ENCODE measurements around the gene STAG2. TPM values are rescaled to one million over a fixed set of nuclear protein-coding genes. Genes with fewer than 3 reads are reported as not detected.

STAG2 gene
- total and polyA plus RNA-seq, 2 experiments from 2014 or later: 68.8 to 92.8 TPM

DNA sequence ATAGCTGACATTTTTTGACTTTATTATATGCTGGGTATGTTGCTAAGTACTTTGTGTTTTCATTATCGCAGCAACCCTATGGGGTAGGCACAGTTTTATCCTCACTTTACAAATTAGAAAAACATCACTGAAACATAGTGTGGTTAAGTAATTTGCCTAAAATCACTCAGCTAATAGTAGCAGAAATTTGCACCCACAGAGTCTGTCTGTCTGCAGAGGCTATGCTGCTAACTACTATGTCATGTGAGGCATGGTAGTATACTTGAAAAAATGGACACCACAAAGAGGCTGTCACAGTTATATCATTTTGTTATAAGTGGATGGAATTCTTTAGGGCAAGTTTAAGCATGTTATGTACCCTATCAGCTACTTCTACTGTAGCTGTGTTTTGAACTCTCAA lies 69.0 kb downstream of the STAG2 start (continued):
- TF ChIP-seq, protein P1, sequence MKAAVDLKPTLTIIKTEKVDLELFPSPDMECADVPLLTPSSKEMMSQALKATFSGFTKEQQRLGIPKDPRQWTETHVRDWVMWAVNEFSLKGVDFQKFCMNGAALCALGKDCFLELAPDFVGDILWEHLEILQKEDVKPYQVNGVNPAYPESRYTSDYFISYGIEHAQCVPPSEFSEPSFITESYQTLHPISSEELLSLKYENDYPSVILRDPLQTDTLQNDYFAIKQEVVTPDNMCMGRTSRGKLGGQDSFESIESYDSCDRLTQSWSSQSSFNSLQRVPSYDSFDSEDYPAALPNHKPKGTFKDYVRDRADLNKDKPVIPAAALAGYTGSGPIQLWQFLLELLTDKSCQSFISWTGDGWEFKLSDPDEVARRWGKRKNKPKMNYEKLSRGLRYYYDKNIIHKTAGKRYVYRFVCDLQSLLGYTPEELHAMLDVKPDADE (IDR thresholded peaks at IDR 0.05): no peak
- TF ChIP-seq, protein P2, sequence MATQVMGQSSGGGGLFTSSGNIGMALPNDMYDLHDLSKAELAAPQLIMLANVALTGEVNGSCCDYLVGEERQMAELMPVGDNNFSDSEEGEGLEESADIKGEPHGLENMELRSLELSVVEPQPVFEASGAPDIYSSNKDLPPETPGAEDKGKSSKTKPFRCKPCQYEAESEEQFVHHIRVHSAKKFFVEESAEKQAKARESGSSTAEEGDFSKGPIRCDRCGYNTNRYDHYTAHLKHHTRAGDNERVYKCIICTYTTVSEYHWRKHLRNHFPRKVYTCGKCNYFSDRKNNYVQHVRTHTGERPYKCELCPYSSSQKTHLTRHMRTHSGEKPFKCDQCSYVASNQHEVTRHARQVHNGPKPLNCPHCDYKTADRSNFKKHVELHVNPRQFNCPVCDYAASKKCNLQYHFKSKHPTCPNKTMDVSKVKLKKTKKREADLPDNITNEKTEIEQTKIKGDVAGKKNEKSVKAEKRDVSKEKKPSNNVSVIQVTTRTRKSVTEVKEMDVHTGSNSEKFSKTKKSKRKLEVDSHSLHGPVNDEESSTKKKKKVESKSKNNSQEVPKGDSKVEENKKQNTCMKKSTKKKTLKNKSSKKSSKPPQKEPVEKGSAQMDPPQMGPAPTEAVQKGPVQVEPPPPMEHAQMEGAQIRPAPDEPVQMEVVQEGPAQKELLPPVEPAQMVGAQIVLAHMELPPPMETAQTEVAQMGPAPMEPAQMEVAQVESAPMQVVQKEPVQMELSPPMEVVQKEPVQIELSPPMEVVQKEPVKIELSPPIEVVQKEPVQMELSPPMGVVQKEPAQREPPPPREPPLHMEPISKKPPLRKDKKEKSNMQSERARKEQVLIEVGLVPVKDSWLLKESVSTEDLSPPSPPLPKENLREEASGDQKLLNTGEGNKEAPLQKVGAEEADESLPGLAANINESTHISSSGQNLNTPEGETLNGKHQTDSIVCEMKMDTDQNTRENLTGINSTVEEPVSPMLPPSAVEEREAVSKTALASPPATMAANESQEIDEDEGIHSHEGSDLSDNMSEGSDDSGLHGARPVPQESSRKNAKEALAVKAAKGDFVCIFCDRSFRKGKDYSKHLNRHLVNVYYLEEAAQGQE (IDR thresholded peaks at IDR 0.05; ENCODE audit: unreplicated experiment): no peak
- TF ChIP-seq NANOG (IDR thresholded peaks at IDR 0.05; ENCODE audit: borderline replicate concordance) (no peak), EZH2 (IDR thresholded peaks at IDR 0.05; ENCODE audit: low read depth, unreplicated experiment) (no peak)

DNA sequence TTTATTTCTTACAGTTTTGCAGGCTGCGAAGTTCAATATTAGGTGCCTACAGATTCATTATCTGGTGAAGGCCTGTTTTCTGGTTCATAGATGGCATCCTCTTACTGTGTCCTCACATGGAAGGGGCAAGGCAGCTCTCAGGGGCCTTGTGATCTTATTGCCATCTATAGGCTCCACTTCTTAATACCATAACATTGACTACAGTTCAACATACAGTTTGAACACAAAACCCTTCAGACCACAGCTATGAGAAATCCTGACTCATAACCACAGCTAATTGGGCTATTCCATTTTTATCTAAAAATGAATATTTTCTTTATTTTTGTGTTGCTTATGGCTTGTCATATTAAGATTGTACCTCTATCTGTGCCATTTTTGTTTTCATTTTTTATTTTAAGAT lies 72.3 kb downstream of the STAG2 start:
- H3K4me3 ChIP-seq: no peak overlapping the region
- DNase-seq (ENCODE audit: low spot score) (no peak), ATAC-seq (no peak)
- H4K20me1 ChIP-seq (replicated peaks; ENCODE audit: insufficient read depth): peaks cover 6% of the 10 kb centered on the region; the same call in 1 of the 2 replicates
- no peak overlapping the region for H3K27ac ChIP-seq (ENCODE audit: low read depth)
- no peak overlapping the region for H3K4me2 ChIP-seq
- Mint-ChIP-seq H3K9me3 (no peaks in the 10 kb centered on the region), H3K4me3 (no peak overlapping the region), H3K27ac (no peak overlapping the region), H3K4me1 (no peaks in the 10 kb centered on the region), H3K27me3 (ENCODE audit: insufficient read depth, low read depth, poor library complexity) (no peaks in the 10 kb centered on the region), H3K36me3 (ENCODE audit: low read depth) (peaks cover 20% of the 10 kb centered on the region; the same call in 2 of the 3 replicates)
- no peaks in the 10 kb centered on the region for H3F3A ChIP-seq (replicated peaks; ENCODE audit: low read depth)
- H3K9me2 ChIP-seq (ENCODE audit: insufficient read depth): no peaks in the 10 kb centered on the region
- no peaks in the 10 kb centered on the region for H3K4me1 ChIP-seq (ENCODE audit: insufficient read depth)
- H3K79me2 ChIP-seq (replicated peaks; ENCODE audit: insufficient read depth): peaks cover 13% of the 10 kb centered on the region; the same call in 1 of the 2 replicates
- H3K36me3 ChIP-seq (ENCODE audit: insufficient read depth): no peaks in the 10 kb centered on the region
- H3K27me3 ChIP-seq (ENCODE audit: insufficient read depth): no peaks in the 10 kb centered on the region
- no peak overlapping the region for H2AFZ ChIP-seq
- TF ChIP-seq, protein P2 (IDR thresholded peaks at IDR 0.05; ENCODE audit: unreplicated experiment): no peak

DNA sequence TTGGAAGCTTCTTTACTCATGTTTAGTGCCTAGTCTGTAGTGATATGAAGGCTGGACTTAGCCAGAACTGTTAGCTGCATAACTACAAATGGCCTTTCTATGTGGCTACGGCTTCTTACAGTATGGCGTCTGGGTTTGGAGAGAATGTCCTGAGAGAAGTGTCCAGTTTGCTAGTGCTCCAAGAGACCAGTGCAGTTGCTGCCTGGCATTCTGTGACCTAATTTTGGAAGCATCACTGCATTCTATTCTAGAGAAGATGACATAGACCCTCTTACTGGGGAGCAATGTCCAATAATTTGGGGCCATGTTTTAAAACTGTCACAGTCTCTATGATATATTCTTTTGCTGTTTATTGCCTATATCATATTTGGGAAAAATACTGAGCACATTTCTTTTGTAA lies 74.2 kb downstream of the STAG2 start:
- H3K27ac Mint-ChIP-seq: no peak overlapping the region
- no peak for DNase-seq (ENCODE audit: low spot score)
- no peaks in the 10 kb centered on the region for H3K4me1 Mint-ChIP-seq
- TF ChIP-seq ZNF331 (CRISPR knock-in tag; IDR thresholded peaks at IDR 0.05; ENCODE audit: low read depth) (no peak), STAT1 (IDR thresholded peaks at IDR 0.05; ENCODE audit: unreplicated experiment) (no peak)
- TF ChIP-seq, protein P3, sequence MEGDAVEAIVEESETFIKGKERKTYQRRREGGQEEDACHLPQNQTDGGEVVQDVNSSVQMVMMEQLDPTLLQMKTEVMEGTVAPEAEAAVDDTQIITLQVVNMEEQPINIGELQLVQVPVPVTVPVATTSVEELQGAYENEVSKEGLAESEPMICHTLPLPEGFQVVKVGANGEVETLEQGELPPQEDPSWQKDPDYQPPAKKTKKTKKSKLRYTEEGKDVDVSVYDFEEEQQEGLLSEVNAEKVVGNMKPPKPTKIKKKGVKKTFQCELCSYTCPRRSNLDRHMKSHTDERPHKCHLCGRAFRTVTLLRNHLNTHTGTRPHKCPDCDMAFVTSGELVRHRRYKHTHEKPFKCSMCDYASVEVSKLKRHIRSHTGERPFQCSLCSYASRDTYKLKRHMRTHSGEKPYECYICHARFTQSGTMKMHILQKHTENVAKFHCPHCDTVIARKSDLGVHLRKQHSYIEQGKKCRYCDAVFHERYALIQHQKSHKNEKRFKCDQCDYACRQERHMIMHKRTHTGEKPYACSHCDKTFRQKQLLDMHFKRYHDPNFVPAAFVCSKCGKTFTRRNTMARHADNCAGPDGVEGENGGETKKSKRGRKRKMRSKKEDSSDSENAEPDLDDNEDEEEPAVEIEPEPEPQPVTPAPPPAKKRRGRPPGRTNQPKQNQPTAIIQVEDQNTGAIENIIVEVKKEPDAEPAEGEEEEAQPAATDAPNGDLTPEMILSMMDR (conservative IDR thresholded peaks at IDR 0.05; ENCODE audit: low read depth in 2 of 2): no peak
- TF ChIP-seq, protein P2 (IDR thresholded peaks at IDR 0.05; ENCODE audit: unreplicated experiment): no peak

More for the DNA sequence above, 74.2 kb downstream of the STAG2 start:
- Histone ChIP-seq H2AFZ (no peak overlapping the region), H3K9me2 (ENCODE audit: insufficient read depth) (no peaks in the 10 kb centered on the region), H3K4me3 (no peak overlapping the region), H3K4me1 (ENCODE audit: insufficient read depth) (no peaks in the 10 kb centered on the region), H3K36me3 (ENCODE audit: insufficient read depth) (no peaks in the 10 kb centered on the region), H3K27me3 (ENCODE audit: insufficient read depth) (no peaks in the 10 kb centered on the region), H3F3A (replicated peaks; ENCODE audit: low read depth) (no peaks in the 10 kb centered on the region), H3K27ac (ENCODE audit: low read depth) (no peak overlapping the region), H3K79me2 (replicated peaks; ENCODE audit: insufficient read depth) (peaks cover 18% of the 10 kb centered on the region), H4K20me1 (replicated peaks; ENCODE audit: insufficient read depth) (peaks cover 6% of the 10 kb centered on the region; the same call in 1 of the 2 replicates), H3K4me2 (no peak overlapping the region)
- no peak overlapping the region for H3K4me3 Mint-ChIP-seq
- H3K27me3 Mint-ChIP-seq (ENCODE audit: insufficient read depth, low read depth, poor library complexity): no peaks in the 10 kb centered on the region
- H3K36me3 Mint-ChIP-seq (ENCODE audit: low read depth): peaks cover 19% of the 10 kb centered on the region; the same call in 2 of the 3 replicates
- no peak for ATAC-seq
- H3K9me3 Mint-ChIP-seq: no peaks in the 10 kb centered on the region
